Upper lobe of left lung (tissue), 6 donors: ENCODE measurements around the gene PRKN. TPM values are rescaled to one million over a fixed set of nuclear protein-coding genes. Genes with fewer than 3 reads are reported as not detected.

ENCODE experiments used
- ATAC-seq, 2 donors: fragments of 200-7000 bp; cut with Tn5 transposase; one replicate each; pipeline ENCODE4 v1.9.1; 2022; ENCODE audit warnings: mild to moderate bottlenecking in 2 of 2, moderate library complexity in 2 of 2; ENCODE audit not compliant: low FRiP score in 2 of 2
- DNase-seq, 2 donors: peaks; one replicate each; pipeline ENCODE4 v3.0.0-alpha.2; 2019 to 2020
- H3K27ac ChIP-seq, 4 donors: fragments of 200-600 bp; sonication (generic); one replicate each; pipeline ENCODE4 v1.5.1; 2016 to 2019
- H3K27me3 ChIP-seq, 4 donors: fragments of 200-600 bp; sonication (generic); one replicate each; pipeline ENCODE4 v1.5.1; 2017 to 2019
- H3K36me3 ChIP-seq, 4 donors: fragments of 200-600 bp; sonication (generic); one replicate each; pipeline ENCODE4 v1.5.1; 2016 to 2019
- H3K4me1 ChIP-seq, 4 donors: fragments of 200-600 bp; sonication (generic); one replicate each; pipeline ENCODE4 v1.5.1; 2018 to 2019
- H3K4me3 ChIP-seq, 4 donors: fragments of 200-600 bp; sonication (generic); one replicate each; pipeline ENCODE4 v1.5.1; 2017 to 2019; ENCODE audit warnings: mild to moderate bottlenecking in 2 of 4, moderate library complexity in 1 of 4
- H3K9me3 ChIP-seq, 4 donors: fragments of 200-600 bp; sonication (generic); one replicate each; pipeline ENCODE4 v1.5.1; 2018 to 2019
- CTCF ChIP-seq, 6 experiments: fragments of 450-650 bp in 4 of 6; fragments of 200-600 bp in 2 of 6; sonication (generic) in 2 of 6; IDR thresholded peaks; one replicate each; pipeline ENCODE4 v1.5.1; 2016 to 2019; ENCODE audit warnings: antibody characterized with exemption in 6 of 6
- EP300 ChIP-seq, 4 donors: sonication (generic); formaldehyde crosslinking; IDR thresholded peaks; one replicate each; pipeline ENCODE4 v1.5.1; 2017; ENCODE audit warnings: antibody characterized with exemption in 4 of 4, control low read depth in 2 of 4
- POLR2A ChIP-seq, 4 donors: fragments of 450-650 bp; IDR thresholded peaks; one replicate each; pipeline ENCODE4 v1.5.1; 2016 to 2017; ENCODE audit warnings: antibody characterized with exemption in 4 of 4, mild to moderate bottlenecking in 2 of 4
- POLR2AphosphoS5 ChIP-seq, 2 donors: sonication (generic); formaldehyde crosslinking; IDR thresholded peaks; one replicate each; pipeline ENCODE4 v1.5.1; 2017; ENCODE audit warnings: antibody characterized with exemption in 2 of 2
- WGBS, 2 donors: methylation state at CpG; one replicate each; pipeline ENCODE4 v1.1.5; 2017 to 2018; 5-methylcytosine and 5-hydroxymethylcytosine counted together
- total RNA-seq, 6 donors: library from RNA; depleted of rRNA in 4 of 6; stranded (reverse); fragments of >200 nt in 4 of 6; gene quantifications; one replicate each; pipeline versions ENCODE4 v1.1.0 to v1.2.1, GENCODE V29; 2016 to 2021
- donor health status: DM: no; HTN: no; CAD: no; lungs with moderate emphysema.
- donor health status: DM: no; HTN: yes; CAD: no; lungs with severe emphysema.

Gene PRKN
- total RNA-seq, 6 donors from 2014 or later = 2.7 to 29.3 (median 5.5) TPM

GRCh38 chr6:162336359-162336758, 391.2 kb downstream of the PRKN start:
- 96% methylated on average over 6 of the region's 6 CpGs for WGBS, 2 donors
- Histone ChIP-seq H3K4me3 (no peak overlapping the region), H3K9me3 (no peaks in the 10 kb centered on the region), H3K27ac (no peak overlapping the region), H3K4me1 (no peaks in the 10 kb centered on the region), H3K36me3 (no peaks in the 10 kb centered on the region), H3K27me3 (no peaks in the 10 kb centered on the region)
- DNase-seq (no peak), ATAC-seq (no peak)
- TF ChIP-seq POLR2AphosphoS5 (IDR thresholded peaks at IDR 0.05) = no peak
- no peak for TF ChIP-seq EP300 (IDR thresholded peaks at IDR 0.05)

- Histone ChIP-seq H3K4me3 (no peak overlapping the region), H3K36me3 (no peaks in the 10 kb centered on the region), H3K27me3 (no peaks in the 10 kb centered on the region), H3K27ac (no peak overlapping the region), H3K9me3 (no peaks in the 10 kb centered on the region), H3K4me1 (no peaks in the 10 kb centered on the region)
- ATAC-seq = no peak
- TF ChIP-seq POLR2AphosphoS5 (IDR thresholded peaks at IDR 0.05) = no peak
- no peak for TF ChIP-seq EP300 (IDR thresholded peaks at IDR 0.05)
- no peak for TF ChIP-seq POLR2A (IDR thresholded peaks at IDR 0.05)
- no peak for TF ChIP-seq CTCF (IDR thresholded peaks at IDR 0.05)
- no peak for DNase-seq
- 92 to 96% methylated on average over 4 of the region's 4 CpGs for WGBS, 2 donors
Measured at GRCh38 chr6:162332365-162332764, 395.2 kb downstream of the PRKN start.

GRCh38 chr6:162331911-162332310, 395.7 kb downstream of the PRKN start:
- Histone ChIP-seq H3K36me3 (no peaks in the 10 kb centered on the region), H3K27ac (no peak overlapping the region), H3K9me3 (no peaks in the 10 kb centered on the region), H3K4me1 (no peaks in the 10 kb centered on the region), H3K27me3 (no peaks in the 10 kb centered on the region), H3K4me3 (no peak overlapping the region)
- 50 to 67% methylated on average over 1 of the region's 1 CpG for whole genome bisulfite sequencing, 2 donors
- DNase-seq (no peak), ATAC-seq (no peak)
- TF ChIP-seq CTCF (IDR thresholded peaks at IDR 0.05) (no peak), POLR2AphosphoS5 (IDR thresholded peaks at IDR 0.05) (no peak), POLR2A (IDR thresholded peaks at IDR 0.05) (no peak), EP300 (IDR thresholded peaks at IDR 0.05) (no peak)

GRCh38 chr6:162325826-162326225, 401.7 kb downstream of the PRKN start:
- Histone ChIP-seq H3K9me3 (peaks cover 0 to 3% (median 0%) of the 10 kb centered on the region in 4 donors), H3K4me1 (no peaks in the 10 kb centered on the region), H3K27me3 (no peaks in the 10 kb centered on the region), H3K36me3 (no peaks in the 10 kb centered on the region), H3K27ac (no peak overlapping the region), H3K4me3 (no peak overlapping the region)
- WGBS, 2 donors = 86 to 87% methylated on average over 4 of the region's 4 CpGs
- DNase-seq (no peak), ATAC-seq (no peak)
- no peak for TF ChIP-seq EP300 (IDR thresholded peaks at IDR 0.05)
- no peak for TF ChIP-seq POLR2A (IDR thresholded peaks at IDR 0.05)
- no peak for TF ChIP-seq CTCF (IDR thresholded peaks at IDR 0.05)
- no peak for TF ChIP-seq POLR2AphosphoS5 (IDR thresholded peaks at IDR 0.05)

- Histone ChIP-seq H3K4me3 (no peak overlapping the region), H3K27ac (no peak overlapping the region), H3K27me3 (no peaks in the 10 kb centered on the region), H3K9me3 (peaks cover 0 to 3% (median 0%) of the 10 kb centered on the region in 4 donors), H3K36me3 (no peaks in the 10 kb centered on the region), H3K4me1 (no peaks in the 10 kb centered on the region)
- TF ChIP-seq POLR2A (IDR thresholded peaks at IDR 0.05) (no peak), CTCF (IDR thresholded peaks at IDR 0.05) (no peak), POLR2AphosphoS5 (IDR thresholded peaks at IDR 0.05) (no peak)
- ATAC-seq (no peak), DNase-seq (no peak)
- 69 to 76% methylated on average over 4 of the region's 4 CpGs for WGBS, 2 donors
Measured at GRCh38 chr6:162325051-162325450, 402.5 kb downstream of the PRKN start.
